HL-60 (cell line): ENCODE results near the gene FNDC1.

ENCODE experiments used
- CTCF ChIP-seq: IDR thresholded peaks from one replicate; pipeline ENCODE4 v1.5.1; 2011; ENCODE audit warnings: low read length, control low read depth, inconsistent platforms; ENCODE audit not compliant: insufficient read depth
- GABPA ChIP-seq: IDR thresholded peaks from 2 replicates; pipeline ENCODE4 v1.6.1; 2012; ENCODE audit warnings: low read depth
- POLR2AphosphoS5 ChIP-seq: IDR thresholded peaks from 2 replicates; pipeline ENCODE4 v1.6.1; 2012; ENCODE audit warnings: low read depth
- SPI1 ChIP-seq: IDR thresholded peaks from 2 replicates; pipeline ENCODE4 v1.6.1; 2012; ENCODE audit warnings: low read depth, mild to moderate bottlenecking, borderline replicate concordance
- TF ChIP-seq, protein P1 (sequence below): IDR thresholded peaks from 2 replicates; pipeline ENCODE4 v1.6.1; 2012; ENCODE audit warnings: low read depth; ENCODE audit not compliant: insufficient replicate concordance

GRCh38 chr6:159149641-159150040 lies 19.6 kb upstream of the FNDC1 start:
- TF ChIP-seq CTCF = no peak
- no peak for TF ChIP-seq SPI1
- TF ChIP-seq POLR2AphosphoS5 = no peak
- TF ChIP-seq, protein P1, sequence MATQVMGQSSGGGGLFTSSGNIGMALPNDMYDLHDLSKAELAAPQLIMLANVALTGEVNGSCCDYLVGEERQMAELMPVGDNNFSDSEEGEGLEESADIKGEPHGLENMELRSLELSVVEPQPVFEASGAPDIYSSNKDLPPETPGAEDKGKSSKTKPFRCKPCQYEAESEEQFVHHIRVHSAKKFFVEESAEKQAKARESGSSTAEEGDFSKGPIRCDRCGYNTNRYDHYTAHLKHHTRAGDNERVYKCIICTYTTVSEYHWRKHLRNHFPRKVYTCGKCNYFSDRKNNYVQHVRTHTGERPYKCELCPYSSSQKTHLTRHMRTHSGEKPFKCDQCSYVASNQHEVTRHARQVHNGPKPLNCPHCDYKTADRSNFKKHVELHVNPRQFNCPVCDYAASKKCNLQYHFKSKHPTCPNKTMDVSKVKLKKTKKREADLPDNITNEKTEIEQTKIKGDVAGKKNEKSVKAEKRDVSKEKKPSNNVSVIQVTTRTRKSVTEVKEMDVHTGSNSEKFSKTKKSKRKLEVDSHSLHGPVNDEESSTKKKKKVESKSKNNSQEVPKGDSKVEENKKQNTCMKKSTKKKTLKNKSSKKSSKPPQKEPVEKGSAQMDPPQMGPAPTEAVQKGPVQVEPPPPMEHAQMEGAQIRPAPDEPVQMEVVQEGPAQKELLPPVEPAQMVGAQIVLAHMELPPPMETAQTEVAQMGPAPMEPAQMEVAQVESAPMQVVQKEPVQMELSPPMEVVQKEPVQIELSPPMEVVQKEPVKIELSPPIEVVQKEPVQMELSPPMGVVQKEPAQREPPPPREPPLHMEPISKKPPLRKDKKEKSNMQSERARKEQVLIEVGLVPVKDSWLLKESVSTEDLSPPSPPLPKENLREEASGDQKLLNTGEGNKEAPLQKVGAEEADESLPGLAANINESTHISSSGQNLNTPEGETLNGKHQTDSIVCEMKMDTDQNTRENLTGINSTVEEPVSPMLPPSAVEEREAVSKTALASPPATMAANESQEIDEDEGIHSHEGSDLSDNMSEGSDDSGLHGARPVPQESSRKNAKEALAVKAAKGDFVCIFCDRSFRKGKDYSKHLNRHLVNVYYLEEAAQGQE = no peak
- TF ChIP-seq GABPA = no peak
